IPS-20b (cell line): ENCODE data around the gene GPR6.

Experiments used
- H3K27ac ChIP-seq: one replicate; pipeline ENCODE4 v1.5.1; 2013; ENCODE audit warnings: low read length
- H3K27me3 ChIP-seq: 2 replicates; pipeline ENCODE4 v1.6.1; 2013; ENCODE audit warnings: mild to moderate bottlenecking, low read length, inconsistent platforms; ENCODE audit not compliant: insufficient read depth
- H3K36me3 ChIP-seq: 2 replicates; pipeline ENCODE4 v1.6.1; 2013; ENCODE audit warnings: low read depth, mild to moderate bottlenecking, inconsistent platforms, low read length, moderate library complexity; ENCODE audit not compliant: insufficient read depth
- H3K4me1 ChIP-seq: 2 replicates; pipeline ENCODE4 v1.6.1; 2013; ENCODE audit warnings: mild to moderate bottlenecking, control low read depth, inconsistent platforms, low read length, moderate library complexity; ENCODE audit not compliant: insufficient read depth
- H3K4me3 ChIP-seq: 2 replicates; pipeline ENCODE4 v1.5.1; 2013; ENCODE audit warnings: mild to moderate bottlenecking, low read length, inconsistent platforms
- H3K9ac ChIP-seq: 2 replicates; pipeline ENCODE4 v1.6.1; 2013; ENCODE audit warnings: low read depth, mild to moderate bottlenecking, inconsistent platforms, low read length, moderate library complexity
- H3K9me3 ChIP-seq: 2 replicates; pipeline ENCODE4 v1.6.1; 2013; ENCODE audit warnings: mild to moderate bottlenecking, low read depth, low read length, inconsistent platforms; ENCODE audit not compliant: insufficient read depth

Gene GPR6

DNA sequence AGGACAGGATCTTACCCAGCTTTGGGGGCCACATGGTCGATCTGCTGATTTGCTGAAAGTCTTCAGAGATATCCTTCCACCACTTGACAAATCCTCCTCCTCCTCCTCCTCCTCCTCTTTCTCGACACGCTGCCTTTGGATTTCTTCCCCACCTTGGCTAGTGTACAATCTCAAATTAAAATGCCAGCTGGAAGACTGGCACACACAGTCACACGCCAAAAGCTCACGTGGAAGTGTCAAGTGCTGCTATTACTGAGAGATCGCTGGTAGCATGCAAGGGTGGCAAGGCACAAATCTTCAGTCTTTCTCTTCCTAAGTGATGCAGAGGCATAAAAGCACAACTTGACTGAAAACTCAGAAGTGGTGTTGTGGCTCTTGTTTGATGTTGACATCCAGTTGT lies 35.3 kb downstream of the GPR6 start:
- no peaks in the 10 kb centered on the region for H3K4me1 ChIP-seq
- H3K27me3 ChIP-seq = no peaks in the 10 kb centered on the region
- H3K36me3 ChIP-seq = no peaks in the 10 kb centered on the region
- no peak overlapping the region for H3K4me3 ChIP-seq
- no peak overlapping the region for H3K27ac ChIP-seq
- H3K9ac ChIP-seq = no peak overlapping the region
- H3K9me3 ChIP-seq = no peaks in the 10 kb centered on the region

DNA sequence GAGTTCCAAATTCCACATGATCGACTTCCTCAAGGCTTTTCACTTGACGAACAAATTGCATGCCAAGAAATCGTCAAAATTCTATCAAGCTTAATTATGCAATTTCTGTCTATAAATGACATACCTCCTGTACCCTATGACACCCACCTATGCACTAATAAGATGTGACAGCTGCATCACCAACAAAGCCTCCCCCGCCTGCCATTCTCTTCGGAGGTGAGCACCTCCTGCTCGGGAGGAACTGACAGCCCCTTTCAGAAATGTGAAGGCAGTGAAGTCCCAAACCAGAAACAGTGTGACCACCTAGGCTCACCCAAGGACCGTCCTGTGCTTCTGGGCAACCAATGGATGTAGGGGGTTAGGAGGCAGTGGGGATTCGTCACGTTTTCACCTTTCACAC lies 37.1 kb downstream of the GPR6 start:
- H3K4me3 ChIP-seq = no peak overlapping the region
- H3K9me3 ChIP-seq = no peaks in the 10 kb centered on the region

DNA sequence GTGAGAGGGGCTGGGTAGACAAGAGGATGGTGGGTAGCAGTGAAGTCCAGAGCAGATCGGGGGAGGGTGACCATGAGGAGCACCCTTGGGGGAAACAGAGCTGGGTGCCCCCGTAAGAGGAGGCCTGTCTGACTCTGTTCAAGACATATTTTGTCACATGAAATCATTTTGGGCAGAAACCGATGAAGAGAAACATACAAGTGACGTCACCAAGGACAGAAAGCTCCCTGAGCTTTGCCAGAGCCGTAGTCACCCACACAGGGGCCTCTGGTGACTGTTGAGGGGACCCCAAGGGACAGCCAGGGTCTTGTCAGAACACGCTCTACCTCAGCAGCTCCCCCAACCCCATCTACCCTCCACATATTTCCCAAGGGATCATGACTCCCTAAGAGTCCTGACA lies 39.2 kb downstream of the GPR6 start:
- Histone ChIP-seq H3K27me3 (no peaks in the 10 kb centered on the region), H3K36me3 (no peaks in the 10 kb centered on the region), H3K27ac (no peak overlapping the region), H3K4me1 (no peaks in the 10 kb centered on the region), H3K4me3 (no peak overlapping the region), H3K9me3 (no peaks in the 10 kb centered on the region), H3K9ac (no peak overlapping the region)

More for the DNA sequence above, 37.1 kb downstream of the GPR6 start:
- no peaks in the 10 kb centered on the region for H3K4me1 ChIP-seq
- H3K27me3 ChIP-seq = no peaks in the 10 kb centered on the region
- H3K27ac ChIP-seq = no peak overlapping the region
- no peaks in the 10 kb centered on the region for H3K36me3 ChIP-seq
- no peak overlapping the region for H3K9ac ChIP-seq

DNA sequence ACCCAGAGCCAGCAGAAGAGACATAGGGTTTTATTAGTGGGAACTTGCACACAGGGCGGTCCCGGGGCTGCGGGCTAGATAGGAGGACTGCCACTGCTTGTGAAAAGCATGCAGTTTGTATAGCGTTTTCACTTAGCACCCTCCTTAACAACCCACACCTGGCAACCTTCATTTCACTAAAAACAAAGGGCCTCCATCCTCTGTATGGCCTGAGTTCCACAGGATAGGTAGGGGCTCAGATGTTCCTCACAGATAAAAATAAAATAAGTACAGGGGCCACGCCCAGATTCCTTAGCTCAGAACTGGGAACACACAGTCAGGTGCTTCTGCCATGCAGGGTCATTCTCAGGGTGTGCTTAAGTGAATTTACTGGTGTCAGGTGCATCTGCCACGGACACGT lies 39.8 kb downstream of the GPR6 start:
- Histone ChIP-seq H3K27me3 (no peaks in the 10 kb centered on the region), H3K9me3 (no peaks in the 10 kb centered on the region), H3K36me3 (no peaks in the 10 kb centered on the region), H3K4me3 (no peak overlapping the region), H3K27ac (no peak overlapping the region), H3K4me1 (no peaks in the 10 kb centered on the region), H3K9ac (no peak overlapping the region)

DNA sequence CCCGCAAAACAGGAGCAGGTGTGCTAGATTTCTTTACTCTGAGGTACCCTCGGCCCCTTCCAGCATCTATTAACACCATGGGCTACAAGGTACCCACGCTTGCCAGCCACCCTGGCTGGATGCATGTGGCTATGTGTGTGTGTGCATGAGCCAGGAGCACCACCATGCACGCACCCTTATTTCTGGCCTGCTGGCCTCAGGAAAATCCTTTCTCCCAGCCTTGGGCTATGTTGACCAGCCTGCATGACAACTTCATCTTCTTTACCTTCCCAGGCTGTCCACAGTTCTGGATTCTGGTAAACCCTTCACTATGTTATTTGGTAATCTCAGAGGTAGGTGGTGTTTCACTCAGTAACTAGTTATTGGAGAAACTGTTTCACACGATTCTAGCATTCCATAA lies 40.4 kb downstream of the GPR6 start:
- Histone ChIP-seq H3K9me3 (no peaks in the 10 kb centered on the region), H3K27me3 (no peaks in the 10 kb centered on the region), H3K4me1 (no peaks in the 10 kb centered on the region), H3K4me3 (no peak overlapping the region), H3K36me3 (no peaks in the 10 kb centered on the region), H3K27ac (no peak overlapping the region), H3K9ac (no peak overlapping the region)

DNA sequence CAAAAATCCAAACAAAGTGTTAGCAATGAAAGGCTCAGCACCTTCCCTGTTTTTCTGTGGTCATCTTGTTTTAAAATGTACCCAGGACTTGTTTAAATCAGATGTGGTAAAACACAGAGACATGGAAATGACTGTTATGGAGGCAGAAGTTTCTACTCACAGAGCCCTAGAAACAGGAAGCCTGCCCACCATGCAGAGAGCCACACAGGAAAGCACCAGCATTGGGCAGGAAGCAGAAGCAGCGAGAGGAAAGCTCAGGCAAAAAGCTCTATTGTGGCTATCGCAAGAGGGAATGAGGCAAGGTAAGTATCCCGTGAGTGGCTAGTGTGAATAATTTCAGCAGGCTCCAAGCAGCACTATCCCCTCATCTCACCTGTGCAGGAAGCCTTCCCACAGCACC lies 42.8 kb downstream of the GPR6 start:
- H3K9ac ChIP-seq = no peak overlapping the region
- H3K9me3 ChIP-seq = no peaks in the 10 kb centered on the region
- H3K36me3 ChIP-seq = no peaks in the 10 kb centered on the region
- no peaks in the 10 kb centered on the region for H3K4me1 ChIP-seq
- no peaks in the 10 kb centered on the region for H3K27me3 ChIP-seq
- no peak overlapping the region for H3K4me3 ChIP-seq
- no peak overlapping the region for H3K27ac ChIP-seq

DNA sequence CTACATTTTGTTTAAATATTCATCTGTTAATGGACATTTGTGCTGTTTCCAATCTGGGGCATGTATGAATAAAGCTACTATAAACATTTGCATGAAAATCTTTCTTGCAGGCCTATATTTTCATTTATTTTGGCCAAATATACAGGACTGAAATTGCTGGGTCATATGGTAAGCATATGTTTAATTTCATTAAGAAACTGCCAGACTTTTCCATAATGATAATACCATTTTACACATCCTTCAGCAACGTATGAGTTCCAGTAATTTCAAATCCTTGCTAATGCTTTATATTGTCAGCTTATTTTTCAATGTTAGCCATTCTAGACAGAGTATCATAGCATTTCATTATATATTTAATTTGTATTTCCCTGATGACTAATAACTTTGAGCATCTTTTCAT lies 51.0 kb downstream of the GPR6 start:
- H3K9me3 ChIP-seq = no peaks in the 10 kb centered on the region
- no peaks in the 10 kb centered on the region for H3K4me1 ChIP-seq
- H3K36me3 ChIP-seq = no peaks in the 10 kb centered on the region
- no peaks in the 10 kb centered on the region for H3K27me3 ChIP-seq
- no peak overlapping the region for H3K4me3 ChIP-seq
- H3K9ac ChIP-seq = no peak overlapping the region
- H3K27ac ChIP-seq = no peak overlapping the region
